ENCODE results near the gene CXCL16. TPM values are rescaled to one million over a fixed set of nuclear protein-coding genes. Genes with fewer than 3 reads are reported as not detected.

CXCL16 gene
- total RNA-seq, 1 experiment from 2014 or later, result 44.8 TPM

- intact Hi-C loops (cut with micrococcal nuclease), result no loop called here
- Histone ChIP-seq H3K27me3 (ENCODE audit: insufficient read depth, low read length) (no peaks in the 10 kb centered on the region), H4K20me1 (ENCODE audit: insufficient read depth) (no peaks in the 10 kb centered on the region), H3K36me3 (ENCODE audit: control insufficient read depth in 1 of 2, insufficient read depth in 2 of 2, low read length in 2 of 2) (0 out of 4 replicates have a peak, but pooled peaks cover 0 to 2% of the 10 kb centered on the region in 2 experiments), H3K4me2 (ENCODE audit: low read length) (no peak overlapping the region), H3K9me2 (ENCODE audit: insufficient read depth) (no peaks in the 10 kb centered on the region), H2AFZ (ENCODE audit: low read depth, low read length, poor library complexity, severe bottlenecking) (no peak overlapping the region), H3K9me3 (ENCODE audit: control insufficient read depth in 1 of 2, insufficient read depth in 1 of 2, low read depth in 1 of 2, low read length in 2 of 2) (no peaks in the 10 kb centered on the region), H3K27ac (ENCODE audit: low read depth, low read length) (no peak overlapping the region), H3K9ac (ENCODE audit: low read length) (no peak overlapping the region), H3K4me1 (ENCODE audit: control insufficient read depth in 1 of 2, insufficient read depth in 2 of 2, low read length in 2 of 2) (peaks cover 3 to 15% of the 10 kb centered on the region in 2 experiments; a peak in 3 of 4 replicates), H3K4me3 (replicated peaks in 1 of 2; ENCODE audit: low read depth in 1 of 2, low read length in 2 of 2) (no peak overlapping the region), H3K79me2 (ENCODE audit: insufficient read depth, low read length) (no peaks in the 10 kb centered on the region)
- no peak for TF ChIP-seq CTCF (IDR thresholded peaks at IDR 0.05 in 2 of 3, conservative IDR thresholded peaks at IDR 0.05 in 1 of 3; ENCODE audit: borderline replicate concordance in 1 of 3, insufficient read depth in 1 of 3, low read depth in 2 of 3, low read length in 2 of 3)
- TF ChIP-seq JUND (IDR thresholded peaks at IDR 0.05), result no peak
- no TSS peak for BruUV-seq (replicated peaks)
- RAD21 ChIA-PET (ENCODE audit: low non-redundant PET in 1 of 2, low total read pairs in 2 of 2, uncharacterized antibody in 2 of 2, unreplicated experiment in 2 of 2), result no interaction called here
- DNase-seq (ENCODE audit: low read depth, low spot score) (no peak), ATAC-seq (no peak)
- CTCF ChIA-PET, result no interaction called here
- POLR2A ChIA-PET, result no interaction called here
These were observed 11.6 kb downstream of the CXCL16 start for GRCh38 chr17:4728124-4728523.

- RAD21 ChIA-PET (ENCODE audit: low non-redundant PET in 1 of 2, low total read pairs in 2 of 2, uncharacterized antibody in 2 of 2, unreplicated experiment in 2 of 2), result no interaction called here
- CTCF ChIA-PET, result no interaction called here
- intact Hi-C loops (cut with micrococcal nuclease), result no loop called here
These were observed 13.9 kb downstream of the CXCL16 start for GRCh38 chr17:4725646-4726310.

More at GRCh38 chr17:4725646-4726310, 13.9 kb downstream of the CXCL16 start:
- no peaks in the 10 kb centered on the region for H3K36me3 ChIP-seq (ENCODE audit: control insufficient read depth in 1 of 2, insufficient read depth in 2 of 2, low read length in 2 of 2)
- H2AFZ ChIP-seq (ENCODE audit: low read depth, low read length, poor library complexity, severe bottlenecking), result no peak overlapping the region
- no peaks in the 10 kb centered on the region for H4K20me1 ChIP-seq (ENCODE audit: insufficient read depth)
- POLR2A ChIA-PET, result no interaction called here
- no peaks in the 10 kb centered on the region for H3K9me2 ChIP-seq (ENCODE audit: insufficient read depth)
- no TSS peak for BruUV-seq (replicated peaks)
- ATAC-seq (no peak), DNase-seq (ENCODE audit: low read depth, low spot score) (no peak)
- H3K27me3 ChIP-seq (ENCODE audit: insufficient read depth, low read length), result no peaks in the 10 kb centered on the region
- no peak overlapping the region for H3K27ac ChIP-seq (ENCODE audit: low read depth, low read length)
- H3K9me3 ChIP-seq (ENCODE audit: control insufficient read depth in 1 of 2, insufficient read depth in 1 of 2, low read depth in 1 of 2, low read length in 2 of 2), result no peaks in the 10 kb centered on the region
- TF ChIP-seq EGR1 (IDR thresholded peaks at IDR 0.05; ENCODE audit: low read depth), result no peak
- no peak for TF ChIP-seq SP1 (IDR thresholded peaks at IDR 0.05; ENCODE audit: low read depth)
- H3K4me1 ChIP-seq (ENCODE audit: control insufficient read depth in 1 of 2, insufficient read depth in 2 of 2, low read length in 2 of 2), result peaks cover 18 to 20% of the 10 kb centered on the region in 2 experiments
- H3K79me2 ChIP-seq (ENCODE audit: insufficient read depth, low read length), result no peaks in the 10 kb centered on the region
- no peak overlapping the region for H3K9ac ChIP-seq (ENCODE audit: low read length)
- H3K4me3 ChIP-seq (replicated peaks in 1 of 2; ENCODE audit: low read depth in 1 of 2, low read length in 2 of 2), result no peak overlapping the region
- H3K4me2 ChIP-seq (ENCODE audit: low read length), result no peak overlapping the region
